H9 (cell line): ENCODE data around the gene VAMP8. TPM values are rescaled to one million over a fixed set of nuclear protein-coding genes. Genes with fewer than 3 reads are reported as not detected.
"Not testable (repeated sequence)": the region's sequence is repeated elsewhere in the genome, so short reads cannot be mapped to it uniquely, and the experiment has no call there.

Experiments
- DNase-seq: peaks from one replicate; pipeline ENCODE4 v3.0.0-alpha.2; 2017
- H2AFZ ChIP-seq: one replicate; pipeline ENCODE4 v1.6.1; 2013; ENCODE audit warnings: mild to moderate bottlenecking, low read length, control low read depth, moderate library complexity
- H2AK5ac ChIP-seq: 2 replicates; pipeline ENCODE4 v1.6.1; 2013; ENCODE audit warnings: low read length, control low read depth, mixed read lengths; ENCODE audit not compliant: insufficient read length
- H2BK120ac ChIP-seq: one replicate; pipeline ENCODE4 v1.6.1; 2013; ENCODE audit warnings: low read depth, mild to moderate bottlenecking, low read length, control low read depth, inconsistent platforms; ENCODE audit not compliant: poor library complexity, severe bottlenecking
- H2BK12ac ChIP-seq: 2 replicates; pipeline ENCODE4 v1.6.1; 2013; ENCODE audit warnings: low read length, control low read depth, mixed read lengths, low read depth; ENCODE audit not compliant: insufficient read length
- H2BK15ac ChIP-seq: 2 replicates; pipeline ENCODE4 v1.6.1; 2013; ENCODE audit warnings: low read depth, low read length, control low read depth
- H2BK20ac ChIP-seq: one replicate; pipeline ENCODE4 v1.6.1; 2013; ENCODE audit warnings: low read depth, mild to moderate bottlenecking, low read length, control low read depth, inconsistent platforms; ENCODE audit not compliant: poor library complexity, severe bottlenecking
- H2BK5ac ChIP-seq: 2 replicates; pipeline ENCODE4 v1.6.1; 2013; ENCODE audit warnings: low read length, control low read depth, mixed read lengths; ENCODE audit not compliant: insufficient read length
- H3K14ac ChIP-seq: 2 replicates; pipeline ENCODE4 v1.6.1; 2013; ENCODE audit warnings: low read length, control low read depth; ENCODE audit not compliant: insufficient read depth
- H3K18ac ChIP-seq: 2 replicates; pipeline ENCODE4 v1.6.1; 2013; ENCODE audit warnings: low read depth, mild to moderate bottlenecking, mixed read lengths, low read length, control low read depth; ENCODE audit not compliant: insufficient read length
- H3K23ac ChIP-seq: 2 replicates; pipeline ENCODE4 v1.6.1; 2013; ENCODE audit warnings: low read length, control low read depth, mixed read lengths, low read depth; ENCODE audit not compliant: insufficient read length
- H3K23me2 ChIP-seq: 2 replicates; pipeline ENCODE4 v1.6.1; 2013; ENCODE audit warnings: low read depth, mild to moderate bottlenecking, mixed read lengths, low read length, control low read depth; ENCODE audit not compliant: insufficient read length, poor library complexity, severe bottlenecking
- H3K27ac ChIP-seq: 2 replicates; pipeline ENCODE4 v1.5.1; 2013; ENCODE audit warnings: low read length, control low read depth, mixed read lengths, low read depth; ENCODE audit not compliant: insufficient read length
- H3K27me3 ChIP-seq: 2 replicates; pipeline ENCODE4 v1.6.1; 2013; ENCODE audit warnings: low read length, control low read depth, inconsistent platforms; ENCODE audit not compliant: insufficient read depth
- H3K4ac ChIP-seq: 2 replicates; pipeline ENCODE4 v1.6.1; 2013; ENCODE audit warnings: low read depth, mild to moderate bottlenecking, control low read depth, inconsistent platforms, low read length, moderate library complexity
- H3K4me1 ChIP-seq: 2 replicates; pipeline ENCODE4 v1.6.1; 2013; ENCODE audit warnings: low read length, control low read depth, inconsistent platforms; ENCODE audit not compliant: insufficient read depth
- H3K4me2 ChIP-seq: 2 replicates; pipeline ENCODE4 v1.6.1; 2013; ENCODE audit warnings: low read length, control low read depth, mixed read lengths; ENCODE audit not compliant: insufficient read length, insufficient read depth
- H3K56ac ChIP-seq: 2 replicates; pipeline ENCODE4 v1.6.1; 2013; ENCODE audit warnings: low read depth, mild to moderate bottlenecking, mixed read lengths, low read length, control low read depth; ENCODE audit not compliant: insufficient read length
- H3K79me1 ChIP-seq: 2 replicates; pipeline ENCODE4 v1.6.1; 2013; ENCODE audit warnings: low read depth, mild to moderate bottlenecking, moderate library complexity, low read length, control low read depth, inconsistent platforms; ENCODE audit not compliant: insufficient read depth, poor library complexity, severe bottlenecking
- H3K79me2 ChIP-seq: 2 replicates; pipeline ENCODE4 v1.6.1; 2013; ENCODE audit warnings: low read length, control low read depth, inconsistent platforms; ENCODE audit not compliant: insufficient read depth
- H3K9ac ChIP-seq: 2 replicates; pipeline ENCODE4 v1.6.1; 2013; ENCODE audit warnings: low read length, control low read depth, mixed read lengths; ENCODE audit not compliant: insufficient read length; ENCODE audit errors: extremely low read depth
- H3K9me3 ChIP-seq: one replicate; pipeline ENCODE4 v1.6.1; 2013; ENCODE audit warnings: low read depth, low read length, inconsistent platforms; ENCODE audit not compliant: control insufficient read depth
- H3T11ph ChIP-seq: one replicate; pipeline ENCODE4 v1.6.1; 2013; ENCODE audit warnings: mild to moderate bottlenecking, low read length, control low read depth, inconsistent platforms
- H4K20me1 ChIP-seq: one replicate; pipeline ENCODE4 v1.6.1; 2013; ENCODE audit not compliant: control insufficient read depth, insufficient read length, insufficient read depth
- H4K5ac ChIP-seq: 2 replicates; pipeline ENCODE4 v1.6.1; 2013; ENCODE audit warnings: low read depth, mild to moderate bottlenecking, mixed read lengths, low read length, control low read depth; ENCODE audit not compliant: insufficient read length
- H4K8ac ChIP-seq: replicated peaks from 2 replicates; pipeline ENCODE4 v1.6.1; 2013; ENCODE audit warnings: low read length, control low read depth, mixed read lengths, low read depth; ENCODE audit not compliant: insufficient read length
- H4K91ac ChIP-seq: 2 replicates; pipeline ENCODE4 v1.6.1; 2013; ENCODE audit warnings: low read depth, mild to moderate bottlenecking, moderate library complexity, mixed read lengths, low read length, control low read depth; ENCODE audit not compliant: insufficient read length
- H3K27ac Mint-ChIP-seq, 3 experiments: 2 replicates in 2 of 3; 3 replicates in 1 of 3; pipeline ENCODE4 v1.8.0; 2020 to 2021; ENCODE audit warnings: mixed read lengths in 3 of 3, mild to moderate bottlenecking in 1 of 3, moderate library complexity in 1 of 3
- H3K27me3 Mint-ChIP-seq: 2 replicates; pipeline ENCODE4 v1.8.0; 2021; ENCODE audit warnings: low read depth, mild to moderate bottlenecking, moderate library complexity, mixed read lengths
- H3K36me3 Mint-ChIP-seq, 3 experiments: 2 replicates in 2 of 3; 3 replicates in 1 of 3; pipeline ENCODE4 v1.8.0; 2020 to 2021; ENCODE audit warnings: low read depth in 3 of 3, mixed read lengths in 3 of 3; ENCODE audit not compliant: insufficient read depth in 1 of 3
- H3K4me1 Mint-ChIP-seq, 2 experiments: 2 replicates each; pipeline ENCODE4 v1.8.0; 2020; ENCODE audit warnings: mixed read lengths in 2 of 2
- H3K4me3 Mint-ChIP-seq, 2 experiments: 2 replicates in 1 of 2; 3 replicates in 1 of 2; pipeline ENCODE4 v1.8.0; 2020 to 2021; ENCODE audit warnings: mild to moderate bottlenecking in 2 of 2, mixed read lengths in 2 of 2, moderate library complexity in 1 of 2
- H3K9me3 Mint-ChIP-seq, 2 experiments: 2 replicates in 1 of 2; 3 replicates in 1 of 2; pipeline ENCODE4 v1.8.0; 2020; ENCODE audit warnings: mild to moderate bottlenecking in 2 of 2, mixed read lengths in 2 of 2, moderate library complexity in 1 of 2
- CTCF ChIP-seq: fragments of 200-600 bp; sonication (generic); conservative IDR thresholded peaks from 3 replicates; pipeline ENCODE4 v1.8.0; 2021; ENCODE audit warnings: antibody characterized with exemption, mild to moderate bottlenecking
- WGBS: extraction: QIAGEN DNeasy Blood & Tissue Kit; methylation state at CpG from one replicate; pipeline ENCODE4 v1.1.7; 2013; ENCODE audit warnings: missing lambda C conversion rate, low lambda C conversion rate, mixed read lengths; ENCODE audit not compliant: insufficient read length; ENCODE audit errors: extremely low coverage; 5-methylcytosine and 5-hydroxymethylcytosine counted together
- total RNA-seq: library from RNA; stranded (reverse); gene quantifications from 2 replicates; pipeline ENCODE4 v1.2.1, GENCODE V29; 2021

The VAMP8 gene
- total RNA-seq, 1 experiment from 2014 or later: 33.4 TPM

- no peak within 1 kb of the TSS for H3T11ph ChIP-seq
- H3K4me1 ChIP-seq: peaks cover 3% of the 10 kb centered on the region; the same call in 1 of the 2 replicates
- no peak within 1 kb of the TSS for H3K18ac ChIP-seq
- WGBS: no CpG with 5 or more reads among the region's 73 CpGs
- TF ChIP-seq CTCF: peak; percentile 49; the same call in 2 of the 3 replicates
- H3K23ac ChIP-seq: no peak within 1 kb of the TSS
- H3K79me2 ChIP-seq: no peaks in the 10 kb centered on the region
- peak within 1 kb of the TSS; percentile 73 for H3K9ac ChIP-seq
- no peak within 1 kb of the TSS for H2AK5ac ChIP-seq
- H2BK12ac ChIP-seq: no peak within 1 kb of the TSS
- H3K9me3 ChIP-seq: no peaks in the 10 kb centered on the region
- no peak within 1 kb of the TSS for H2BK5ac ChIP-seq
- H4K5ac ChIP-seq: no peak within 1 kb of the TSS
- H3K14ac ChIP-seq: peak within 1 kb of the TSS; percentile 38; the same call in 1 of the 2 replicates
- Mint-ChIP-seq H3K4me1 (peaks cover 17 to 20% of the 10 kb centered on the region in 2 experiments), H3K4me3 (peak within 1 kb of the TSS; percentile 85 to 88), H3K9me3 (no peaks in the 10 kb centered on the region), H3K27me3 (no peaks in the 10 kb centered on the region), H3K36me3 (peaks cover 0 to 27% (median 14%) of the 10 kb centered on the region in 3 experiments; a peak in 5 of 7 replicates), H3K27ac (peak within 1 kb of the TSS; percentile 47 to 92 (median 87); a peak in 4 of 7 replicates)
- no peak within 1 kb of the TSS for H2BK15ac ChIP-seq
- no peak within 1 kb of the TSS for H4K8ac ChIP-seq
- peak; percentile 88 for DNase-seq
- H3K27ac ChIP-seq: no peak within 1 kb of the TSS
- no peaks in the 10 kb centered on the region for H4K20me1 ChIP-seq
- no peak within 1 kb of the TSS for H2BK20ac ChIP-seq
- H3K4me2 ChIP-seq: peak within 1 kb of the TSS; percentile 95
- H3K4ac ChIP-seq: no peak within 1 kb of the TSS
- no peaks in the 10 kb centered on the region for H3K79me1 ChIP-seq
- H3K27me3 ChIP-seq: no peaks in the 10 kb centered on the region
- no peak within 1 kb of the TSS for H2BK120ac ChIP-seq
- H3K56ac ChIP-seq: no peak within 1 kb of the TSS
- H2AFZ ChIP-seq: no peak within 1 kb of the TSS
- no peak within 1 kb of the TSS for H4K91ac ChIP-seq
- H3K23me2 ChIP-seq: peaks cover 4% of the 10 kb centered on the region
Measured at GRCh38 chr2:85602476-85603234, 25.3 kb downstream of the VAMP8 start, which contains the start of gene TMEM150A. TMEM150A (minus strand) TSS chr2:85602698; CDS start chr2:85601948, 750 bp downstream.

GRCh38 chr2:85604133-85604444, 26.7 kb downstream of the VAMP8 start:
- not testable (repeated sequence) for H2BK15ac ChIP-seq, H3K4me1 ChIP-seq, H3T11ph ChIP-seq, H3K56ac ChIP-seq, H3K9me3 ChIP-seq, H3K9me3 Mint-ChIP-seq, H3K14ac ChIP-seq, H2AFZ ChIP-seq, H3K27ac ChIP-seq, H4K91ac ChIP-seq, H3K27me3 ChIP-seq, H4K8ac ChIP-seq, H3K18ac ChIP-seq, H3K79me2 ChIP-seq, H2AK5ac ChIP-seq, H4K20me1 ChIP-seq, H3K23me2 ChIP-seq, H3K27me3 Mint-ChIP-seq, H2BK12ac ChIP-seq, H3K79me1 ChIP-seq, H4K5ac ChIP-seq, H2BK20ac ChIP-seq, H2BK5ac ChIP-seq, DNase-seq, H3K4ac ChIP-seq, H3K23ac ChIP-seq, H3K9ac ChIP-seq, H2BK120ac ChIP-seq
- peaks cover 8 to 29% (median 17%) of the 10 kb centered on the region in 3 experiments; a peak in 6 of 7 replicates for H3K36me3 Mint-ChIP-seq
- peak overlapping the region in 2 of 3 experiments; percentile 6 to 28; a peak in 2 of 7 replicates for H3K27ac Mint-ChIP-seq
- WGBS: no CpG with 5 or more reads among the region's 3 CpGs
- H3K4me1 Mint-ChIP-seq: peaks cover 17 to 20% of the 10 kb centered on the region in 2 experiments
- H3K4me3 Mint-ChIP-seq: peak overlapping the region; percentile 85; a peak in 3 of 5 replicates
- H3K4me2 ChIP-seq: peak overlapping the region; percentile 95
